SU-DHL-6 (cell line): Measurements from ENCODE around the gene KIRREL1.

Source experiments
- H2AFZ ChIP-seq: fragments of 200-600 bp; sonication (generic); 2 replicates; pipeline ENCODE4 v1.6.1; 2014; ENCODE audit warnings: low read depth, mild to moderate bottlenecking, moderate library complexity, mixed read lengths, antibody characterized with exemption, low read length; ENCODE audit not compliant: severe bottlenecking
- H3F3A ChIP-seq: fragments of 200-600 bp; shearing (Covaris generic); 2 replicates; pipeline ENCODE4 v1.6.0; 2016; ENCODE audit warnings: antibody characterized with exemption, mild to moderate bottlenecking; ENCODE audit not compliant: insufficient read depth
- H3K27ac ChIP-seq: fragments of 200-600 bp; sonication (generic); 2 replicates; pipeline ENCODE4 v1.5.1; 2016; ENCODE audit warnings: low read depth, mild to moderate bottlenecking, low read length, moderate library complexity, mixed read lengths
- H3K27me3 ChIP-seq: fragments of 200-600 bp; sonication (generic), shearing (Covaris generic); 2 replicates; pipeline ENCODE4 v1.6.0; 2014; ENCODE audit warnings: mild to moderate bottlenecking, low read length
- H3K36me3 ChIP-seq: fragments of 200-600 bp; sonication (generic); 2 replicates; pipeline ENCODE4 v1.6.1; 2014; ENCODE audit warnings: mild to moderate bottlenecking, low read length, mixed read lengths
- H3K4me2 ChIP-seq: fragments of 300-600, 200-600 bp; shearing (Covaris generic), sonication (generic); 2 replicates; pipeline ENCODE4 v1.6.0; 2014; ENCODE audit warnings: low read length, low read depth, mild to moderate bottlenecking; ENCODE audit not compliant: poor library complexity, severe bottlenecking
- H3K4me3 ChIP-seq: fragments of 200-600 bp; sonication (generic); 2 replicates; pipeline ENCODE4 v1.5.1; 2014; ENCODE audit warnings: antibody characterized with exemption, low read length, mild to moderate bottlenecking, mixed read lengths; ENCODE audit not compliant: insufficient read depth, poor library complexity, severe bottlenecking
- H3K79me2 ChIP-seq: fragments of 200-600 bp; sonication (generic); 2 replicates; pipeline ENCODE4 v1.6.1; 2014; ENCODE audit warnings: mild to moderate bottlenecking, low read length, moderate library complexity; ENCODE audit not compliant: insufficient read depth
- H3K9ac ChIP-seq: fragments of 200-600 bp; sonication (generic); 2 replicates; pipeline ENCODE4 v1.7.0; 2014; ENCODE audit warnings: mild to moderate bottlenecking, low read length
- H3K9me2 ChIP-seq: fragments of 200-600 bp; sonication (generic); replicated peaks from 2 replicates; pipeline ENCODE4 v1.6.1; 2014; ENCODE audit warnings: low read length; ENCODE audit not compliant: insufficient read depth
- H3K9me3 ChIP-seq: fragments of 200-600 bp; sonication (generic); 2 replicates; pipeline ENCODE4 v1.6.1; 2014; ENCODE audit warnings: low read length, mixed read lengths; ENCODE audit not compliant: insufficient read depth
- H4K20me1 ChIP-seq: fragments of 200-600 bp; sonication (generic); 2 replicates; pipeline ENCODE4 v1.6.1; 2014; ENCODE audit warnings: low read depth, mild to moderate bottlenecking, antibody characterized with exemption, low read length, moderate library complexity, mixed read lengths
- CTCF ChIP-seq: fragments of 200-600 bp; sonication (generic); IDR thresholded peaks from one replicate; pipeline ENCODE4 v1.5.1; 2017; ENCODE audit warnings: antibody characterized with exemption, mild to moderate bottlenecking, low read length, moderate library complexity; ENCODE audit not compliant: insufficient read depth, poor library complexity, severe bottlenecking
- EZH2phosphoT487 ChIP-seq: fragments of 200-600 bp; sonication (generic), shearing (Covaris generic); conservative IDR thresholded peaks from 2 replicates; pipeline ENCODE4 v1.6.1; 2018; ENCODE audit warnings: mild to moderate bottlenecking, antibody characterized with exemption, low read length, moderate library complexity, mixed read lengths

The KIRREL1 gene

DNA sequence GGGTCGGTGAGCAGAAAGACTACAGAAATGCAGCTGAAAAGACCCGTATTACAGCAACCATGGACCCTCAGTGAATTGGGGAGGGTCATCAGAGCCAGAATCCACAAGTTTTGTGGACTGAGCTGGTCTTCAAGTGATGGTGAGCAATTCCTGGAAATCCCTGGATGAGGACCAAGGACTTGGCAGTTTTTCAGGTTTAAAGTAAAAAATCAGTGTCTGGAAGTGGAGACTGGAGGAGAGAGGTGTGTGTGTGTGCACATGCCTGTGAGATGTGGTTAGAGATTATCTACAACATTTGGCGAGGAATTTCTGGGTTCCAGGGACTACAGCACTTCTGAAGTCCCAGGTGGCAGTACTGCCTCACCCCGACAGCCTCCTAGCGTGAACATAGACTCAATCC, 56.4 kb downstream of the KIRREL1 start:
- no peak for TF ChIP-seq CTCF
- TF ChIP-seq EZH2phosphoT487, result no peak
- no peaks in the 10 kb centered on the region for H3K27me3 ChIP-seq
- no peak overlapping the region for H2AFZ ChIP-seq
- no peaks in the 10 kb centered on the region for H3K9me3 ChIP-seq
- no peaks in the 10 kb centered on the region for H4K20me1 ChIP-seq
- H3F3A ChIP-seq, result no peaks in the 10 kb centered on the region
- H3K27ac ChIP-seq, result no peak overlapping the region
- H3K9me2 ChIP-seq, result no peaks in the 10 kb centered on the region
- no peak overlapping the region for H3K4me3 ChIP-seq
- no peaks in the 10 kb centered on the region for H3K79me2 ChIP-seq
- no peak overlapping the region for H3K9ac ChIP-seq
- H3K4me2 ChIP-seq, result no peak overlapping the region
- H3K36me3 ChIP-seq, result no peaks in the 10 kb centered on the region

- Histone ChIP-seq H4K20me1 (no peaks in the 10 kb centered on the region), H3K36me3 (no peaks in the 10 kb centered on the region), H3K4me3 (no peak overlapping the region), H3K9me3 (no peaks in the 10 kb centered on the region), H3K27ac (no peak overlapping the region), H3K9ac (no peak overlapping the region), H3K79me2 (no peaks in the 10 kb centered on the region), H3F3A (no peaks in the 10 kb centered on the region), H2AFZ (no peak overlapping the region), H3K4me2 (no peak overlapping the region), H3K9me2 (no peaks in the 10 kb centered on the region), H3K27me3 (no peaks in the 10 kb centered on the region)
- TF ChIP-seq EZH2phosphoT487 (no peak), CTCF (no peak)
These were observed 59.8 kb downstream of the KIRREL1 start for GRCh38 chr1:158053276-158053675.

GRCh38 chr1:158054721-158055120, 61.3 kb downstream of the KIRREL1 start:
- H3K9me3 ChIP-seq, result no peaks in the 10 kb centered on the region
- no peak for TF ChIP-seq CTCF
- TF ChIP-seq EZH2phosphoT487, result no peak
- H3K9ac ChIP-seq, result no peak overlapping the region
- no peaks in the 10 kb centered on the region for H4K20me1 ChIP-seq
- H3K9me2 ChIP-seq, result no peaks in the 10 kb centered on the region
- no peaks in the 10 kb centered on the region for H3K79me2 ChIP-seq
- no peak overlapping the region for H2AFZ ChIP-seq
- no peaks in the 10 kb centered on the region for H3K27me3 ChIP-seq
- no peak overlapping the region for H3K27ac ChIP-seq
- no peak overlapping the region for H3K4me2 ChIP-seq
- no peak overlapping the region for H3K4me3 ChIP-seq
- H3F3A ChIP-seq, result no peaks in the 10 kb centered on the region
- H3K36me3 ChIP-seq, result no peaks in the 10 kb centered on the region

- Histone ChIP-seq H3K4me3 (no peak overlapping the region), H3K79me2 (no peaks in the 10 kb centered on the region), H3K9ac (no peak overlapping the region), H2AFZ (no peak overlapping the region), H3K27me3 (no peaks in the 10 kb centered on the region), H3F3A (no peaks in the 10 kb centered on the region), H3K36me3 (no peaks in the 10 kb centered on the region), H3K27ac (no peak overlapping the region), H4K20me1 (no peaks in the 10 kb centered on the region), H3K9me3 (no peaks in the 10 kb centered on the region), H3K4me2 (no peak overlapping the region), H3K9me2 (no peaks in the 10 kb centered on the region)
- TF ChIP-seq CTCF (no peak), EZH2phosphoT487 (no peak)
These were observed 62.4 kb downstream of the KIRREL1 start for GRCh38 chr1:158055854-158056253.
